Smooth muscle cell (in vitro differentiated cells): ENCODE results near the gene TCP11L2. TPM values are rescaled to one million over a fixed set of nuclear protein-coding genes. Genes with fewer than 3 reads are reported as not detected.
A peak's percentile ranks its signal among the peaks of the same experiment; 100 is the strongest.

Experiments
- DNase-seq: peaks from one replicate; lab custom pipeline; 2025; ENCODE audit not compliant: unreplicated experiment; lab: John Stamatoyannopoulos, UW
- H2AFZ ChIP-seq: fragments of 200-600 bp; sonication (generic); 2 replicates; pipeline ENCODE4 v1.6.0; 2016; ENCODE audit warnings: antibody characterized with exemption, low read depth, mild to moderate bottlenecking
- H3F3A ChIP-seq: fragments of 200-600 bp; sonication (generic); 2 replicates; pipeline ENCODE4 v1.6.0; 2017; ENCODE audit warnings: antibody characterized with exemption, low read depth
- H3K27ac ChIP-seq: fragments of 200-600 bp; sonication (generic); 2 replicates; pipeline ENCODE4 v1.5.1; 2016; ENCODE audit warnings: low read depth, mild to moderate bottlenecking
- H3K27me3 ChIP-seq: fragments of 200-600 bp; sonication (generic); 2 replicates; pipeline ENCODE4 v1.6.1; 2016; ENCODE audit warnings: low read depth, mild to moderate bottlenecking
- H3K36me3 ChIP-seq: fragments of 200-600 bp; sonication (generic); 2 replicates; pipeline ENCODE4 v1.5.1; 2016; ENCODE audit warnings: low read depth
- H3K4me1 ChIP-seq: fragments of 200-600 bp; sonication (generic); 2 replicates; pipeline ENCODE4 v1.5.1; 2016; ENCODE audit warnings: low read depth
- H3K4me2 ChIP-seq: fragments of 200-600 bp; sonication (generic); 2 replicates; pipeline ENCODE4 v1.6.0; 2016; ENCODE audit warnings: mild to moderate bottlenecking
- H3K4me3 ChIP-seq: fragments of 200-600 bp; sonication (generic); 2 replicates; pipeline ENCODE4 v1.5.1; 2016; ENCODE audit warnings: mild to moderate bottlenecking
- H3K79me2 ChIP-seq: fragments of 200-600 bp; sonication (generic); 2 replicates; pipeline ENCODE4 v1.6.0; 2016; ENCODE audit warnings: low read depth, mild to moderate bottlenecking
- H3K9ac ChIP-seq: fragments of 200-600 bp; sonication (generic); 2 replicates; pipeline ENCODE4 v1.6.0; 2016; ENCODE audit warnings: low read depth
- H3K9me3 ChIP-seq: fragments of 200-600 bp; sonication (generic); replicated peaks from 2 replicates; pipeline ENCODE4 v1.5.1; 2016; ENCODE audit warnings: low read depth
- H4K20me1 ChIP-seq: fragments of 200-600 bp; sonication (generic); 2 replicates; pipeline ENCODE4 v1.6.0; 2016; ENCODE audit warnings: low read depth
- CTCF ChIP-seq: fragments of 200-600 bp; sonication (generic); IDR thresholded peaks from 2 replicates; pipeline ENCODE4 v1.5.1; 2017; ENCODE audit warnings: borderline replicate concordance, mild to moderate bottlenecking, antibody characterized with exemption; ENCODE audit not compliant: insufficient read depth, poor library complexity, severe bottlenecking
- WGBS: methylation state at CpG from one replicate; pipeline ENCODE4 v1.1.7; 2016; ENCODE audit warnings: low lambda C conversion rate; 5-methylcytosine and 5-hydroxymethylcytosine counted together
- polyA plus RNA-seq: library from polyadenylated mRNA; unstranded; fragments of >200 nt; fragmentation: Nextera tagmentation; extraction: Ambion mirVana; gene quantifications from 2 replicates; pipeline ENCODE4 v1.2.1, GENCODE V29; 2016
- total RNA-seq: library from RNA; depleted of rRNA; stranded (reverse); fragments of >200 nt; gene quantifications from 2 replicates; pipeline ENCODE4 v1.2.3, GENCODE V29; 2014

The TCP11L2 gene
- total RNA-seq = 15.1 and 19.1 TPM in 2 replicates
- polyA plus RNA-seq = 2.4 and 3.5 TPM in 2 replicates

- TF ChIP-seq CTCF = no peak
- Histone ChIP-seq H4K20me1 (no peaks in the 10 kb centered on the region), H3K27ac (peak within 1 kb of the TSS; percentile 98), H3K4me2 (peak within 1 kb of the TSS; percentile 100), H3K9ac (peak within 1 kb of the TSS; percentile 100), H3F3A (no peaks in the 10 kb centered on the region), H3K27me3 (no peaks in the 10 kb centered on the region), H2AFZ (peak within 1 kb of the TSS; percentile 96), H3K4me1 (peaks cover 8% of the 10 kb centered on the region), H3K36me3 (no peaks in the 10 kb centered on the region), H3K79me2 (no peaks in the 10 kb centered on the region), H3K9me3 (no peaks in the 10 kb centered on the region), H3K4me3 (peak within 1 kb of the TSS; percentile 99)
- under 1% methylated on average over 63 of the region's 76 CpGs for WGBS
- peak; percentile 80 for DNase-seq
These were observed at the start of gene TCP11L2 for GRCh38 chr12:106302401-106303201. Gene TCP11L2 (plus strand): TSS chr12:106302733. CDS start chr12:106311076, 8,343 bp downstream.

- Histone ChIP-seq H4K20me1 (no peaks in the 10 kb centered on the region), H3K4me1 (peaks cover 5% of the 10 kb centered on the region), H3K27ac (no peak overlapping the region), H3K4me3 (no peak overlapping the region), H3K79me2 (no peaks in the 10 kb centered on the region), H3F3A (peaks cover 10% of the 10 kb centered on the region), H3K9ac (no peak overlapping the region), H3K9me3 (no peaks in the 10 kb centered on the region), H3K4me2 (no peak overlapping the region), H3K27me3 (no peaks in the 10 kb centered on the region), H3K36me3 (no peaks in the 10 kb centered on the region), H2AFZ (no peak overlapping the region)
- no peak for TF ChIP-seq CTCF
- no peak for DNase-seq
- 80% methylated on average over 3 of the region's 3 CpGs for WGBS
These were observed 47.8 kb upstream of the TCP11L2 start for GRCh38 chr12:106254724-106255123.

- Histone ChIP-seq H4K20me1 (no peaks in the 10 kb centered on the region), H3K27me3 (no peaks in the 10 kb centered on the region), H3K36me3 (no peaks in the 10 kb centered on the region), H3F3A (peaks cover 10% of the 10 kb centered on the region), H2AFZ (no peak overlapping the region), H3K9me3 (no peaks in the 10 kb centered on the region), H3K4me2 (no peak overlapping the region), H3K4me1 (peaks cover 5% of the 10 kb centered on the region), H3K27ac (no peak overlapping the region), H3K79me2 (no peaks in the 10 kb centered on the region), H3K9ac (no peak overlapping the region), H3K4me3 (no peak overlapping the region)
- DNase-seq = no peak
- TF ChIP-seq CTCF = no peak
- 97% methylated on average over 3 of the region's 3 CpGs for WGBS
These were observed 47.0 kb upstream of the TCP11L2 start for GRCh38 chr12:106255493-106255892.
